Right cardiac atrium (tissue), 5 donors: Measurements from ENCODE around the gene GAL3ST1. TPM values are rescaled to one million over a fixed set of nuclear protein-coding genes. Genes with fewer than 3 reads are reported as not detected.

Experiments
- ATAC-seq, 2 donors: fragments of 200-7000 bp; cut with Tn5 transposase; one replicate each; pipeline versions ENCODE4 v1.8.0 to v1.9.1; 2020; ENCODE audit warnings: moderate library complexity in 2 of 2, mild to moderate bottlenecking in 1 of 2
- DNase-seq, 3 donors: peaks; one replicate each; pipeline ENCODE4 v3.0.0-alpha.2; 2020
- H3K27ac ChIP-seq: one replicate; pipeline ENCODE4 v1.5.1; 2013; ENCODE audit warnings: mild to moderate bottlenecking, low read length, control low read depth, moderate library complexity
- H3K27me3 ChIP-seq: one replicate; pipeline ENCODE4 v1.6.1; 2013; ENCODE audit not compliant: control insufficient read depth, insufficient read depth
- H3K4me1 ChIP-seq: one replicate; pipeline ENCODE4 v1.6.1; 2013; ENCODE audit warnings: low read length; ENCODE audit not compliant: control insufficient read depth, insufficient read depth
- H3K4me3 ChIP-seq: one replicate; pipeline ENCODE4 v1.5.1; 2013; ENCODE audit warnings: low read length, control low read depth
- H3K9me3 ChIP-seq: one replicate; pipeline ENCODE4 v1.6.1; 2013; ENCODE audit warnings: low read length; ENCODE audit not compliant: control insufficient read depth
- WGBS: extraction: QIAGEN DNeasy Blood & Tissue Kit; methylation state at CpG from one replicate; pipeline ENCODE4 v1.1.7; 2013; 5-methylcytosine and 5-hydroxymethylcytosine counted together
- intact Hi-C, 4 donors: fragments of 100-400 bp; cut with DNase I; formaldehyde crosslinking; loops; one replicate each; pipeline versions ENCODE4 v1.11.0 to v1.14.0; 2022 to 2023
- polyA plus RNA-seq: library from polyadenylated mRNA; stranded (reverse); fragments of 200-250 nt; gene quantifications from one replicate; pipeline ENCODE4 v1.2.3, GENCODE V29; 2013
- total RNA-seq, 4 donors: library from RNA; stranded (reverse); fragmentation: NEBNext Ultra II Directional; extraction: Animal tissue kit (Norgen Biotek cat#: 25700); gene quantifications; one replicate each; pipeline ENCODE4 v1.2.1, GENCODE V29; 2021
- donor health status: healthy with polysubstance abuse.
- donor health status: DM: no; HTN: yes; CAD: no.
- donor health status: DM: no; HTN: no; CAD: no.
- donor health status: DM: no; HTN: yes; CAD: no; lungs with severe emphysema.
- donor health status: DM: yes; HTN: yes; CAD: no.

The GAL3ST1 gene
- total and polyA plus RNA-seq, 5 donors: 0.17 to 0.93 (median 0.61) TPM; not detected in 1

- ATAC-seq (peak; percentile 24 to 29), DNase-seq (no peak)
- Histone ChIP-seq H3K27ac (no peak overlapping the region), H3K27me3 (no peaks in the 10 kb centered on the region), H3K4me3 (no peak overlapping the region), H3K4me1 (no peaks in the 10 kb centered on the region), H3K9me3 (no peaks in the 10 kb centered on the region)
- intact Hi-C loops: no loop called here
- 82% methylated on average over 17 of the region's 17 CpGs for WGBS
Measured at GRCh38 chr22:30531651-30532608, 42.5 kb downstream of the GAL3ST1 start.

- Histone ChIP-seq H3K9me3 (no peaks in the 10 kb centered on the region), H3K27me3 (no peaks in the 10 kb centered on the region), H3K4me1 (no peaks in the 10 kb centered on the region), H3K27ac (no peak overlapping the region), H3K4me3 (no peak overlapping the region)
- intact Hi-C loops: no loop called here
- DNase-seq (no peak), ATAC-seq (no peak)
- WGBS: 91% methylated on average over 4 of the region's 4 CpGs
Measured at GRCh38 chr22:30526656-30527055, 47.8 kb downstream of the GAL3ST1 start.

DNA sequence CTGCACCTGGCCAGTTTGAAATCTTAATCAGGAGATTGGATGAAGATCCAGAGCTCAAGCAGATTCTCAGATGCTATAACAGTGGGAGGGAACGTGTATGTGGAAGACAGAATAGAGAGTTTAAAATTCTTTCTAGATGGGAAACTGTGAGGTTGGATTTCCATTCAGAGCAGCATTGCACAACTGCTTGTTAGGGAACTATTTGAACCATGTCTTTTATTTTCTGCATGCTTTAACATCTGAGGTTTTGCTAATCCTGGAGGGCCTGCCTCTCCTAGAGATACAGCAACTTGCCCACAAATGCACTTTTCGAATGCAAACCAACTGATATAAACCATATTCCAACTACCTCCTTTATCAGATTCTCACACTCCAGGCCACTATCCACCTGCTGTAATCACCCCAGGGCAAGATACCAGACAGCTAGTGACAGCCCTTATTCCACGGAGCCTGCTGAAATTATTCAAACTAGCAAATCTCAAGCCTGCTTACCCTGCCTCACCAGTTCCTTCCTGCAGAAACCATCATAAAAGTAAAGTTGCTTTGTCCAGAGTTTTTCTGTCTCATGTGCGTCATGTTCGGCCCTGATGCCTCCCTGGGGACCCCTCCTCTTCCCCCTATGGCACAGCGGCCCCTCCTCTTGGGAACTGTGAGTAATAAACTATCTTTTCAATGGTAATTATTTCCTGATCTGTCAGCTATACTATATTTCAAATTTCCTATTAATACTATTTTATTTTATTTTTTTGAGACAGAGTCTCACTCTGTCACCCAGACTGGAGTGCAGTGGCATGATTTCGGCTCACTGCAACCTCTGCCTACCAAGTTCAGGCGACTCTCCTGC, 50.6 kb downstream of the GAL3ST1 start:
- 70% methylated on average over 8 of the region's 8 CpGs for WGBS
- no peaks in the 10 kb centered on the region for H3K27me3 ChIP-seq
- H3K4me3 ChIP-seq: no peak overlapping the region
- intact Hi-C loops: no loop called here
- DNase-seq: no peak
- H3K27ac ChIP-seq: no peak overlapping the region
- no peak for ATAC-seq
- H3K4me1 ChIP-seq: no peaks in the 10 kb centered on the region
- no peaks in the 10 kb centered on the region for H3K9me3 ChIP-seq

DNA sequence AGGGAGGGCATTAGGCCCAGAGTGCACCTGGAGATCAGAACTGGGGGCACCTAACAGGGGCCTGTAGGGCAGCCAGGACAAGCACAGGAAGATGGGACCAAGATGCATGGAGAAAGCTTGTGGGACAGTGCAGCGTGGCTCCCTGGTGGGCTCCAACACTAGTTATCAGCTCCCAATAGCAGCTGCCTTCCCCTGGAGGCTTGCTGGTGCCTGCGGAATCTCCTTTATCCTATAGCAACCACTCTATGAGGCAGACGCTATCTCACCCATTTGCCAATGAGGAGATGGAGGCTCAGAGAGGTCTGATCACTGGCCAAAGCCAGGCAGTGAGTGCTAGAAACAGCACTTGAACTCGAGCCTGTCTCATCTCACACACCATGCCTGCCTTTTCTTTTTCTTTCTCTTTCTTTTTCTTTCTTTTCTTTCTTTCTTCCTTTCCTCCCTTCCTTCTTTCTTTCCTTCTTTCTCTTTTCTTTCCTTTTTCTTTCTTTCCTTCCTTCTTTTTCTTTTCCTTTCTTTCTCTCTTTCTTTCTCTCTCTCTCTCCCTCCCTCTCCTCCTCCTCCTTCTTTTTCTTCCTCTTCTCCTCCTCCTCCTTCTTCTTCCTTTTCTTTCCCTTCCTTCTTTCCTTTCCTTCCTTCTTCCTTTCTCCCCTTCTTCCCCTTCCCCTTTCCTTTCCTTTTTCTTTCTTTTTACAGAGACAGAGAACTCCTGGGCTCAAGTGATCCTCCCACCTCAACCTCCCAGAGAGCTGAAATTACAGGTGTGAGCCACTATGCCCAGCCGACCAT, 52.9 kb downstream of the GAL3ST1 start:
- Histone ChIP-seq H3K27ac (no peak overlapping the region), H3K27me3 (no peaks in the 10 kb centered on the region), H3K4me1 (no peaks in the 10 kb centered on the region), H3K4me3 (no peak overlapping the region), H3K9me3 (no peaks in the 10 kb centered on the region)
- no peak for DNase-seq
- WGBS: 62% methylated on average over 5 of the region's 5 CpGs
- ATAC-seq: no peak
- intact Hi-C loops: no loop called here

GRCh38 chr22:30519842-30520425, 54.5 kb downstream of the GAL3ST1 start:
- H3K4me1 ChIP-seq: no peaks in the 10 kb centered on the region
- H3K9me3 ChIP-seq: no peaks in the 10 kb centered on the region
- H3K4me3 ChIP-seq: no peak overlapping the region
- no peak overlapping the region for H3K27ac ChIP-seq
- DNase-seq: no peak
- 76% methylated on average over 7 of the region's 7 CpGs for WGBS
- no peaks in the 10 kb centered on the region for H3K27me3 ChIP-seq
- intact Hi-C loops: no loop called here
- ATAC-seq: no peak

- WGBS: 81% methylated on average over 5 of the region's 5 CpGs
- Histone ChIP-seq H3K27ac (no peak overlapping the region), H3K4me3 (no peak overlapping the region), H3K27me3 (no peaks in the 10 kb centered on the region), H3K4me1 (no peaks in the 10 kb centered on the region), H3K9me3 (no peaks in the 10 kb centered on the region)
- intact Hi-C loops: no loop called here
- no peak for DNase-seq
- ATAC-seq: no peak
Measured at GRCh38 chr22:30516731-30517130, 57.7 kb downstream of the GAL3ST1 start.

DNA sequence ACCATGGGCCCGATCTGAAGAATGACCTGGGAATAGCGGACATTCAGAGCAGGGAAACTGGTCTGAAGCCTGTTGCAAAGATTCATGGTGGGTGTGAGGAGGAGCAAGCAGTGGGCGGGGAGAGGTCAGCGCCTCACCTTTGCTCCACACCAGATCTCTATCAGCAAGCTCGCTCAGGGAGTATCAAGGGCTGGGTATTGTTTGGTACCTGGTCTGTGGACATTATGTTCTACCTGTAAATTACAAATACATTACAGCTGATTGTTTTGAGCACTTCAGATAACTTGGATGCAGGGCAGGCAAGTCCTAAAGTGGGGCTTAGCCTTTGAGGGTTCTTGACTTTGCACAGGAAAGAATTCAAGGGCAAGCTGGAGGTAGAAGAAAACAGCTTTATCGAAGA, 58.2 kb downstream of the GAL3ST1 start:
- no peaks in the 10 kb centered on the region for H3K4me1 ChIP-seq
- no peaks in the 10 kb centered on the region for H3K9me3 ChIP-seq
- 88% methylated on average over 6 of the region's 6 CpGs for WGBS
- no peak overlapping the region for H3K27ac ChIP-seq
- no peak for ATAC-seq
- no peak overlapping the region for H3K4me3 ChIP-seq
- DNase-seq: no peak
- intact Hi-C loops: no loop called here
- H3K27me3 ChIP-seq: no peaks in the 10 kb centered on the region

DNA sequence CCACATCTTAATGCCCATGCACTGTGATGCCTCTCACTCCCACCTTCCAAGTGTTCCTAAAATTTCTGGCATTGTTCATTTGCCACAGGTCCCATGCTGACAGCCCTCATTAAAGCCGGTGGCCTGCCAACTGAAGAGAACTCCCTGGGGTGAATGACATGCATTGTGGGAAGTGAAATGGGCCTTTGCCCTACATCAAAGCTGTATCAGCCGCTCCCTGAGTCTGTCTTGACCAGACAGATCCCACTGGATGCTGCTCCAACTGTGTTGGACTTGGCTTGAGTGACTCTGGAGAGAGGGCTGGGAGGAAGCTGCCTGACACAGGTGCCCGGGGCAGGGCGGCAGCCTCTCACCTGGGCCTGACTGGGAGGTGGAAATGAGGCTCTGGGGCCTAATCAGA, 60.2 kb downstream of the GAL3ST1 start:
- 75% methylated on average over 4 of the region's 4 CpGs for WGBS
- Histone ChIP-seq H3K4me1 (no peaks in the 10 kb centered on the region), H3K27ac (no peak overlapping the region), H3K27me3 (no peaks in the 10 kb centered on the region), H3K4me3 (no peak overlapping the region), H3K9me3 (no peaks in the 10 kb centered on the region)
- no peak for ATAC-seq
- no peak for DNase-seq
- intact Hi-C loops: no loop called here

DNA sequence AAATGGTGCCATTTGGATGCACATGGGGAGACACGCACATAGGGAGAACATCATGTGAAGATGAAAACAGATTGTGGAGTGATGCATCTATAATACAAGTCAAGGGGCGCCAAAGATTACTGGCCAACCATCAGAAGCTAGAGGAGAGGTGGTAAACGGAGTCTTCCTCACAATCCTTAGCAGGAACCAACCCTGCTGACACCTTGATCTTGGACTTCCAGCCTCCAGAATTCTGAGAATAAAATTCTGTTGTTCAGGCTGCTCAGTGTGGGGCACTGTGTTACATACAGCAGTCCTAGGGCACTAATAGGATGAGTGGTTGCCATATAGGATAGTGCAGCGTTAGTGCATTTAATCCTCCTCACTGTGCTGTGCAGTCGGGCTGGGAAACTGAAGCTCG, 61.0 kb downstream of the GAL3ST1 start:
- Histone ChIP-seq H3K27me3 (no peaks in the 10 kb centered on the region), H3K4me3 (no peak overlapping the region), H3K9me3 (no peaks in the 10 kb centered on the region), H3K27ac (no peak overlapping the region), H3K4me1 (no peaks in the 10 kb centered on the region)
- intact Hi-C loops: no loop called here
- ATAC-seq (no peak), DNase-seq (no peak)
- 93% methylated on average over 6 of the region's 6 CpGs for WGBS

DNA sequence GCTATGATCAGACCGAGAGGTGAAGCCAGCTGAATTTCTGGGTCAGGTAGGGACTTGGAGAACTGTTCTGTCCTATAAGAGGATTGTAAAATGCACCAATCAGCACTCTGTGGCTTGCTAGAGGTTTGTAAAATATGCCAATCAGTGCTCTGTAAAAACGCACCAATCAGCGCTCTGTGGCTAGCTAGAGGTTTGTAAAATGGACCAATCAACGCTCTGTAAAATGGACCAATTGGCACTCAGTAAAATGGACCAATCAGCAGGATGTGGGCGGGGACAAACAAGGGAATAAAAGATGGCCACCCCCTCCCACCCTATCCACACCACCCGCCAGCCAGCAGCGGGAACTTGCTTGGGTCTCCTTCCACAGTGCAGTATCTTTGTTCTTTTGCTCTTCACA, 62.6 kb downstream of the GAL3ST1 start:
- H3K4me1 ChIP-seq: no peaks in the 10 kb centered on the region
- H3K9me3 ChIP-seq: no peaks in the 10 kb centered on the region
- no peak overlapping the region for H3K4me3 ChIP-seq
- no peaks in the 10 kb centered on the region for H3K27me3 ChIP-seq
- intact Hi-C loops: no loop called here
- H3K27ac ChIP-seq: no peak overlapping the region
- no peak for DNase-seq
- no peak for ATAC-seq
- 88% methylated on average over 7 of the region's 7 CpGs for WGBS
